GM18873 (cell line): Measurements from ENCODE around the gene PNRC2.

Experiments
- ATAC-seq: cut with Tn5 transposase; IDR thresholded peaks from one replicate; pipeline ENCODE4 v1.9.1; 2021; ENCODE audit warnings: mild to moderate bottlenecking, moderate library complexity, moderate number of reproducible peaks; ENCODE audit not compliant: unreplicated experiment, low FRiP score

Gene PNRC2, protein sequence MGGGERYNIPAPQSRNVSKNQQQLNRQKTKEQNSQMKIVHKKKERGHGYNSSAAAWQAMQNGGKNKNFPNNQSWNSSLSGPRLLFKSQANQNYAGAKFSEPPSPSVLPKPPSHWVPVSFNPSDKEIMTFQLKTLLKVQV

DNA sequence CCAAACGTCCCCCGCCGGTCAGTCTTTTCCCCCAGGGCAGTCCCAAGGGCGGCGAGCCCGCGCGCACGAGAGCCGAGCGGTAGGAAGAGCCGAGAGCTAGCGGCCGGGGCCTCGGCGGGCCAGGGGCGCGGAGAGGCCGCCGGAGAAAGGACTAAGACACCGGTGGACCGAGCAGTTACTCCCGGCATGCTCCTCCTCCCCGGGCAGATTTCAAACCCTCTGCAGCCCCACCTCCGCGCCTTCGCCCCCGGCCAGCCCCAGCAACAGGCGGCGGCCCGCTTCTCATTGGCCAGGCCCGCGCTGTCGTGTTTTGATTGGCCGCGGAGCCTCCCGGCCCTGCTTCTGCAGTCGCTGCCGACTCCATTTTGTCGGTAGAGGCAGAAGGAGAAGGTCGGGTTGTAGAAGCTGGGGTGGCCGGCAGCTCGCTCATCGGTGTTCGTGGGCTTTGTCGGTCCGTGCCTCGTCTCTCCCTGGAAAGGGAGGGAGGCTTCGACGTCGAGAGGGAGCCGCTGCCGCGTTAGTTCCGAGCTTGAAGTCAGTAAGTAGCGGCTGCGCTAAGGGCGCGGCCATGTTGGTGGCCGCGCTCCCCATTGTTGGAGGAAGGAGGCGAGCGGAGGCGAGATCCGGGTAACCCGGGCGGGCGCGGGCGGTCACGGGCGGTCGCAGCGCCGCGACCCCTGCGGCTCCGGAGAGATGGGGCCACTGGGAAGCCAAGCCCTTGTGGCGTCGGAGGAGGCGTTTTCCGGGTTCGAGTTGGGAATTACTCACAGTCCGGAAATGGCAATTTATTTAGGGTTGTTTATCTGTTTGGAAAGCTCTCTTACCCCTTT lies at the start of gene PNRC2:
PNRC2 (plus strand) TSS at position 368 of the 830 bp plus-strand sequence. CDS start 1,630 bp downstream, outside the sequence.
- peak; percentile 70 for ATAC-seq

DNA sequence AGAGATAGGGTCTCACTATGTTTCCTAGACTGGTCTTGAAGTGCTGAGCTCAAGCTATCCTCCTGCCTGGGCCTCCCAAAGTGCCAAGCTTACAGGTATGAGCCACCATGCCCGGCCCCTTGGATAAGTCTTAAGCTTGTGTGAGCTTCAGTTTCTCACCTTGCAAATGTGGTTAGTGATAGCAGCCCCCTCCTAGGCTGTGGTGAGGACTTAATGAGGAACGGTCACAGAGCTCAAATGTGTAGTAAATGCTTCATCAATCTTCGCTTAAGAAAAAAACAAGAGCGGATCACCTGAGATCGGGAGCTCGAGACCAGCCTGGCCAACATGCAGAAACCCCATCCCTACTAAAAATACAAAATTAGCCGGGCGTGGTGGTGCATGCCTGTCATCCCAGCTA lies 49.5 kb upstream of the PNRC2 start:
- ATAC-seq = no peak

DNA sequence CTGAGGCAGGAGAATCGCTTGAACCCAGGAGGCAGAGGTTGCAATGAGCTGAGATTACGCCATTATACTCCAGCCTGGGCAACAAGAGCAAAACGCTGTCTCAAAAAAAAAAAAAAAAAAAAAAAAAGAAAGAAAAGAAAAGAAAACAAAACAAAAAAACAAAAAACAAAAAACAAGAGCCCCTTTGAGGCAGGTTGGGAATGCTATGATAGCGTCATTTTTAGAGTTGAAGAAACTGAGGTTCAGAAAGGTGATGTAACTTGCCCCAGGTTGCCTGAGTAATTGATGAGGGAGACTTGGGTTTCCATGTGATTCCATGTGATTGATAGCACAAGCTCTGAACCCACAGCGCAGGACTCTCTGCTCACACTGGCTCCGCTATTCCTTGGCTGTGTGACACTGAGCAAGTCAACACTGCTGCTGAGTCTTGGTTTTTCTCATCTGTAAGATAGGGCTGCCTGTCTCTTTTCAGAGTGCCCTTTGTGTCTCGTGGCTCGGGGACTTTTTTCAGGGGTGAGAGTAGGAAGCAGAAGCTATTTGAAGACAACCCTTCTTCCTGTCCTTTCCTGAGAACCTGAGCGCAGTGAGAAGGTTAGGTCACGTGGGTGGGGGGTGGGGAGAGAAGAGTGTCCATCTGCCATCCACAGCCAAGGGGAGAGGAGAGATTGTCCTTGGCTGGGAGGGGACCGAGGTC lies 48.9 kb upstream of the PNRC2 start:
- ATAC-seq = no peak

DNA sequence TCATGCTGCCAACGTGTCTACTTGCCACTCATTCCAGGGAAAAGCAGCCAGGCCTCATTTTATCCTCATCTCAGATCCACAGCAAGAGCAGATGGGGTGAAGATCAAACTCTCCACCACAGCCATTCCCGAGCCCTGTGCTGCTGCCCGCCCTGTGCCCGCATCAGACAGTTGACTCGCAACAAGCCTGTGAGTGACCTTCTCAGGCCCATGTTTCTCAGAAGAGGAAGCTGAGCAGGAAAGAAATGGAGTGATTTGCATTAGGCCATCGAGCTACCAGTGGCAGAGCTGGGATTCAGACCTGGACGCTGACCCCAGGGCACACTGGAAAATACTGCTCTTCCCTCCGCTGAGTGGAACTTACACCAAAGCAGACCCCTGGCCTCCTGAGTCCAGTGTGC lies 47.7 kb upstream of the PNRC2 start:
- ATAC-seq = no peak

DNA sequence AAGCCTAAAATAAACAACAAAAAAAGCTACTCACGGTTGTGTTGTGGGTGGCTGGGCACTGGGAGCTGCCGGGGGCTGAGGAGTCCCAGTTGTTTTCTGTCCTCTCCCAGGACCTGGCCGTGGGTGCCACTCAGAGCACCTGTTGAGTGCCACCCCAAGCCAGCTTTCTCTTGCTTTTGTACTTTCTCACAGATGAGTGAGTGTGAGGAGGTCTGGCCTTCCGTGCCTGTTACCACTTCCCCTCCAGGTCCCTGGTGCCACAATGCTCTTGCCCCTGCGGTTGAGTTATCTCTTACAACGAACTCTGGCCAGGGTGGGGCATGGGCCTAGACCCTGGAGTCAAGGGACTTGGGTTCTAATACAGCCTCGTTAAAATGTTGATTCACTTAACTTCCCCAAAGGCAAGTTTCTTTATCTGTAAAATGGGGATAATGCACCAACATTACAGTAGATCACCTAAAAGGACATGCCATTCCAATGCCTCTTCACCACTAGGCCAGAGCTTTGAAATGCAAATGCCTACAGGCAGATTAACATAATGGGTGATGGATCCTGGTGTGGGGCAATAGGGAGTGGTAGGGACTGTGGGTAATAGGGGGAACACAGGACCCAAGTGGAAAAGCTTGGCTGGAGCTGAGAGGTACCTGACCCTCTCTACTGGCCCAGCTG lies 46.3 kb upstream of the PNRC2 start, which contains the start of gene CNR2:
CNR2 (minus strand) TSS at position 151 of the 669 bp plus-strand sequence. CDS start 37,745 bp downstream, outside the sequence.
- no peak for ATAC-seq

DNA sequence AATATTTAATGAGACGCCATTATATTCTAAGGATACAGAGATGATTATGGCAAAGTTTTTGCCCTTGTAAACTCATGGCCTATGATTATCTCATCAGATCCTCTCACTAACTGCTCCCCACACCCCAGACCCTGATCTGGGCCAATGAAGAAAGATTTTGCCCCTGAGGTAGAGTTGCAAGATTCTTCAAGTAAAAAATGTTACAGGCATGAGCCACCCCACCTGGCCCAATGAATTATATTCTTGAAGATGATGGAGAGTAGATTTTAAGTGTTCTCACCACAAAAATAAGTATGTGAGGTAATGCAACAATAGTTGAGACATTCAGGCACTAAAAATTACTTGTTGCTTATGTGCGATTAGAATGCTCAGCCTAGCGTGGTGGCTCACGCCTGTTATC lies 44.7 kb upstream of the PNRC2 start:
- no peak for ATAC-seq

DNA sequence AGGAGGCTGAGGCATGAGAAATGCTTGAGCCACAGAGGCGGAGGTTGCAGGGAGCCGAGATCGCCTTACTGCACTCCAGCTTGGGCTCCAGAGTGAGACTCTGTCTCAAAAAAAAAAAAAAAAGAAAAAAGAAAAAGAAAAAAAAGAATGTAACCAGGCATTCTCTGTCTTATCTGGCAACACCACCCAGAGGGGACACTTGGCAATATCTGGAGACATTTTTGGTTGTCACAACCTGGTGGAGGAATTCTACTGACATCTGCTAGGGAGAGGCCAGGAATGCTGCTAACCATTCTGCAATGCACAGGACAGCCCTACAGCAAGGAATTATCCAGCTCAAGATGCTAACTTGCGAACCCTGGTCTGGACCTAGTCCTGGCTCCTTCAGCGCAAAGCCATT lies 44.2 kb upstream of the PNRC2 start:
- ATAC-seq = no peak

DNA sequence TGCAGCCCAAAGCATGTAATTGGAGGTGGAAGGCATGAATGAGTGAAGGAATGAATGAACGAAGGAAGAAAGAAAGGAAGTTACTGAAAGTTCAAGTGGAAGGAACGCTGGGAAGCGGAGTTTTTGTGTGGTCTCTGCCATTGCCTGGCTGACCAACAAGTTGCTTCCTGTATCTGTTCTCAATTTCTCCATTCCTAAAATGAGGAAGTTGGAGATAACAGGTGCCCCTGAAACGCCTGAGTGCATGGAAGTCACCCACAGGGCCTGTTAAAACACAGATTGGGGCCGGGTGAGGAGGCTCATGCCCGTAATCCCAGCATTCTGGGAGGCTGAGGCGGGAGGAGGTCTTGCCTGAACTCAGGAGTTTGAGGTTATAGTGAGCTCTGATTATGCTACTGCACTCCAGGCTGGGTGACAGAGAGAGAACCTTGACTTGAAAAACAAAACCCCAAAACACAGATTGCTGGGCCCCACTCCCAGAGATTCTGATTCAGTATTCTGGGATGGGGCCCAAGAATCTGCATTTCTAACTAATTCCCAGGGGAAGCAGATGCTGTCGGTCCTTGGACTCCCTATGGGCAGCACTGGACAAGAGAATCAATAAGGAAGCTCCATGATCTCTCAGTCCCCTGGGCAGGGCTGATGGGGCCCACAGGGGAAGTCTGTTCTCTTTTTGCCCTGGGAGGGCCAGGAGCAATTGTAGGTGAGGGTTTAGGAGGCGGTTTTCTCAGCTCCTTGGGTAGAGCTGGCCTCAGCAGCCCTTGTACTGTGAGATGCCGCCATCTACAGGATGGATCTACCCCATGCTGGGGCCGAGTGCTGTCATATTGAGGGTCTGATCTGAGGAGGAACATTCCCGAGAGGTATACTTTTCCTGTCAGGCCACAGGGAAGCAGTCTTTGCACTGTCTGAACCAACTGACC lies 43.2 kb upstream of the PNRC2 start:
- no peak for ATAC-seq

DNA sequence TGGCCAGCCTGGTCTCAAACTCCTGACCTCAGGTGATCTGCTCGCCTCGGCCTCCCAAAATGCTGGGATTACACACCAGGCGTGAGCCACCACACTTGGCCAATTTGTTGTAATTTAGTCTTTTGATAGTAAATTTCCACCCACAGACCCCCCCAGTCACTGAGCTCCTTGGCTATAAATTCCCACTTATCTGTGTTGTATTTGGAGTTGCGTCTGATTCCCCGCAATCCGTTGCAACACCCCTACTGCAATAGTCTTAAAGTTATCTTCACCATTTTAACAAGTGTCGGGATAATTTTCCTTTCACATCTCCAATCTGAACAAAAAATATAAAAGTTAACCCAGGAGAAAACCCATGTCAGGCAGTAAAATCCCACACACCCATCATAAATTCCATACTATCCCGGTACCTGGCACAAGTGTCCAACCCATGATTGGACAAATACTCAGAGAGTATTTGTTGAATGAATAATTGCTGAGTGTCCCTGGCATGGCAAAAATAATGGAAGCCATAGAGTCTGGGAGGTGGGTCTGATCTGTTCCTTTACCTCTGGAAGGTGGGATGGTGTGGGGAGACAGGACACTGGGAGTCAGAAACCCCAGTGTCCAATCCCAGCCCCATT lies 37.2 kb upstream of the PNRC2 start:
- no peak for ATAC-seq

DNA sequence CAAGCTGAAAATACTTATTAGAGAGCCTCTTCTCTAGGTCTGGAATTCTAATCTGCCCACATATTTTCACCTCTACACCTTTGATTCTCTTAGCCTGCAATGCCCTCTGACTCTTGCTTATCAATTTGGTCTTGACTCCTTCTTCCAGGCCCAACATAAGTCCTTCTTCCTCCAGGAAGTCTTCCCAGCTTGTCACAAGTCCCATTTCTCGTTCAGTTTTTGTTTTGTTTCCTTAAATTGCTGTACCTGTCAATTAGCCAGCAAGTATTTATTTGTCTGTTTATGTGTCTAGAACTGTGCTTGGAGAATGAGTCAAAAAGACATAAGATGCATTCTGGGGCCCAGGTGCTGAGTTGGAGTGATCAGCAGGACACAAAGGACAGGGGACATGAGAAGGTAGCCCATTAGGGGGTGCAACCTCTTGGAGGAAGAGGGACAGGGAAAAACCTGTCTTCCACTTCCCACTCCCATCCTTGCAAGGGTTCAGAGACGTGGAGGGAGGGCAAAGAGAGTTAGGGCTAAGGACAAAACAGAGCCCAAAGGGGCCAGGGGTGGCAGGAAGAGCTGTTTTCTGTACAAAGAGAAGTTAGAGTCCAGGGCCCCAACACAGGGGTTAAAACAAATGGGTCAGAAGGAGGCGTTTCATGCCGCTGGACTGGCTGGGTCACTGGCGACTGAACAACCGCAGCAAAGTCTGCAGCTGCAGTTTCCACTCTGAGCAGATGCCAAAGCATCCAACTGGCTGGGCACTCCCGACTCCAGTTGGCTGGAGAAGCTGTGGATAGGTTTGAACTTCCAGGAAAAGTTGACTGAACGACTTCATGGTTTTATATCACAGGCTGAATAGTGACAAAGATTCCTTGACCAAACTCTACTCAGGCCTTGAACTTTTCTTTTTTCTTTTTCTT lies 35.8 kb upstream of the PNRC2 start:
- no peak for ATAC-seq

DNA sequence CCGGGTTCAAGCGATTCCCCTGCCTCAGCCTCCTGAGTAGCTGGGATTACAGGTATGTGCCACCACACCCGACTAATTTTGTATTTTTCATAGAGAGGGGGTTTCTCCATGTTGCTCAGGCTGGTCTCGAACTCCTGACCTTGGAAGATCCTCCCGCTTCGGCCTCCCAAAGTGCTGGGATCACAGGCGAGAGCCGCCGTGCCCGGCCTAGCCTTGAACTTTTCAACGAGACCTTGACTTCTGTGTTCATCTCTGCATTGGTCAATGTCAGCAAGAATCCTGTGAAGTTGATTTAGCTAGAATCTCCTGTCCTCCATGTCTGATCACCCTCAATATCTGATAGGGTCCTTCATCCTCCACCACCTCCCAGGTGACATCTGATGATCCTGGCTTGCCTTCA lies 35.0 kb upstream of the PNRC2 start:
- ATAC-seq = no peak

DNA sequence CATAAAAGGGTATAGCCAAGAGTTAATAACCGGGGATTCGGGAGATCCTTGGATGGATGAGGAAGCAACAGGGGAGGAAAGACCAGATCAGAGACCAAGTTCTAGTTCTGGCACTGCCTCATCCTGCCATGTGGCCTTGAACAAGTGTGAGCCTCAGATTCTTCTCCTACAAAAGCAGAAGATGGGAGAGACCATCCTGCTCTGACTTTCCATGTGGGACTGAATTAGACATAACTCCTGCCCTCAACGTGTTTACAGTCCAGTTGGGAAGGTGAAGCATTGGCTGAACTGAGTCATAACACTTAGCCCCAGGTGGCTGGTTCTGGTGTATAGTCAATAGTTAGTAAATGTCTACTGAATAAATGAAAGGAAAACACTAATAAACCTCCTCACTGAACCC lies 34.3 kb upstream of the PNRC2 start:
- ATAC-seq = no peak

DNA sequence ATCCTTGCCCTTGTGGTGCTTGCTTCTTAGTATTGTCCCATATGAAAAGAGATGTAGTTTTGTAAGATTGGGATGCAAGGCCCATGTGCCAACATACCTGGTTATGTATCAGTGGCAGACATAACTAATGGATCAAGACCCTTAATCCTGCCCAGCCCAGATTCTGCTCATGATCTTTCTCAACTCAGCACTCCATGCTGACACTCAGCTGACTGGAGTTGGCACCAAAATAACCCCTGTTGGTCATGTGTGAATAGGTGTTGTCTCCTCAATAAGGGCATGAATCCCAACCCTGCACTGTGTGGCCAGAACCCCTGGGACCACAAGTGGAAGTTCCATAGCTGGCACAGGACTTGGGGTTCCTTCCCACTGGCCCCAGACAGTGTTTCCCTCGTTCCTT lies 32.5 kb upstream of the PNRC2 start:
- ATAC-seq = no peak

DNA sequence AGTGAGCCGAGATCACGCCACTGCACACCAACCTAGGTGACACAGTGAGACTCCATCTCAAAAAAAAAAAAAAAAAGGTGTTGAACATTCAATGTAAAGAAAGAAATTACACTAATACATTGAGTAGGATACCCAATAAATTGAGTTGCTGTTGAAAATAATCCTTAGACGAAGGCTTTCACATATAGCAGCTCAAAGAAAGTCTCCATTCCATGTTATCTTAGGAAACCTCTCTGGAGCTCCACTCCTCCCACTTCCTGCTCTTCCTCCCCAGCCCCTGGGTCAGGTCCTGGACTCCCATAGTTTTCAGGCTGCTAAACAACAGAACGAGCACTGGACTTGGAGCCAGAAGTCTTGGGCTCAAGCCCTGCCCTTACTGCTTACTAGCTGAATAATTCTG lies 30.8 kb upstream of the PNRC2 start:
- no peak for ATAC-seq

DNA sequence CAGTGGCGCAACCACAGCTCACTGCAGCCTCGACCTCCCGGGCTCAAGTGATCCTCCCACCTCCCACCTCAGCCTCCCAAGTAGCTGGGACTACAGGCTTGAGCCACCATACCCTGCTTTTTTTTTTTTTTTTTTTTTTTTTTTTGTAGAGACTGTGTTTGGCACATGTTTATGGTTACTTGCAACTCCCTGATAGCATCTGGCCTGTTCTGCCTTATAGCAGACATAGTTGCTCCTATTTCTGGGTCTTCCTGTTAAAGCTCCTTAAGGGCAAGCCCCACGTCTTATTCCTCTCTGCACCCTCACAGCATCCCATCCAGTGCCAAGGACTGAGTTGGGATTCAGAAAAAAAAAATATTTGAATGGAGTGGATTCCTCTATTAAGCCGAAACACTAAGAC lies 29.4 kb upstream of the PNRC2 start:
- no peak for ATAC-seq

DNA sequence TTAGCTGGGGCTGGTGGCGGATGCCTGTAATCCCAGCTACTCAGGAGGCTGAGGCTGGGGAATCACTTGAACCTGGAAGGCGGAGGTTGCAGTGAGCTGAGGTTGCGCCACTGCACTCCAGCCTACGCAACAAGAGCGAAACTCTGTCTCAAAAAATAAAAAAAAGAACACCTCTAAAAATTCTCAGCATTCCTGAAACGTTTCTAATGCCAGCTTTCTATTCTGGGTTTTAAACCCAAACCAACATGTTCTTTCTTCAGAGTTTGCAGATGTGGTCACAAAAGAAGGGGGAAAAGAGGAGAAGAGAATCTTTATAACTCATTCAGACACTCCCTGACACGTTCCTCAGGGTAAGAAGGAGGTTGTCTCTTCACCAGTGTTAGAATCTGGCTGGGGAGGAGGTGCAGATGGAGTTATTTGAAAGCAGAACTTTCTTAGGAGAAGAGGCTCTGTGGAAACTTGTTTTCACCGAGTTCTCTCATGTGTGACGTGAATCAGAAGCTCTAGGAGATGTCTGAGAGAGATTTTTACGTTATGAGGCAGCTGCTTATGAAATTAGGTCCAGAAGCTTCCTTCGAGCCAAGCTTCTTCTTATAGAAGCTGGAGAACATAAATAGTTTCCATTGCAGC lies 28.7 kb upstream of the PNRC2 start:
- no peak for ATAC-seq

DNA sequence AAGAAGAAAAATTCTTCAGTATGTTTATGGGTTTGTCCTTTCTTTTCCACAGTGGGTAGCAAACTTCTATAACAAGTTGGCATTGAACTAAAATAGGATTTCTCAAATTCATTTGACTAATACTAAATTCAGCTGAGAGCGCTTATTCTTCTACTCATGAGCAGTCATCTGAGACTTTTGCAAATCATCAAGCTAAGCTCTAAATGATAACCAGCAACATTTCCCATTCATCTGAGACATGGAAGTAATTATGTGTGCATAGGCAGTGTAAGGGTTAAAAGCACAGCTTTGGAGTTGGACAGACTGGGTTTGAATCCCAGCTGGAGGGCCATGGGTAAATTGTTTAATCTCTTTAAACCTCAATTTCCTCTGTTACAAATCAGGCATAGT lies 28.1 kb upstream of the PNRC2 start:
- no peak for ATAC-seq
